B cell (primary cell): ENCODE measurements around the gene MIER3. TPM values are rescaled to one million over a fixed set of nuclear protein-coding genes. Genes with fewer than 3 reads are reported as not detected.

Experiments
- ATAC-seq: fragments of 200-7000 bp; cut with Tn5 transposase; one replicate; pipeline ENCODE4 v1.10.0; 2021; ENCODE audit warnings: low read depth, mild to moderate bottlenecking, moderate number of reproducible peaks, moderate library complexity
- CTCF ChIA-PET: fragments of 350-600 bp; sonication (Branson Sonifier 250); formaldehyde crosslinking; loops from one replicate; lab custom pipeline; 2021; ENCODE audit warnings: antibody characterized with exemption, inconsistent platforms; lab: Charles Lee
- POLR2A ChIA-PET: fragments of 350-600 bp; sonication (Branson Sonifier 250); formaldehyde crosslinking; loops from one replicate; lab custom pipeline; 2021; ENCODE audit warnings: antibody characterized with exemption; lab: Charles Lee
- DNase-seq: peaks from one replicate; pipeline ENCODE4 v3.0.0; 2013
- H2AFZ ChIP-seq: 2 replicates; pipeline ENCODE4 v1.6.1; 2012; ENCODE audit warnings: mild to moderate bottlenecking, low read depth, low read length; ENCODE audit not compliant: insufficient read depth, poor library complexity, severe bottlenecking
- H3K27ac ChIP-seq, 2 donors: 1 replicate in 1 of 2; 2 replicates in 1 of 2; pipeline ENCODE4 v1.5.1; 2012 to 2013; ENCODE audit warnings: low read length in 2 of 2, mild to moderate bottlenecking in 2 of 2, moderate library complexity in 1 of 2
- H3K27me3 ChIP-seq, 4 experiments: fragments of 200-600 bp in 1 of 4; sonication (generic) in 1 of 4; replicated peaks in 1 of 4; 1 replicate in 2 of 4; 2 replicates in 2 of 4; pipeline versions ENCODE4 v1.6.1 to v1.7.0; 2013 to 2016; ENCODE audit warnings: low read length in 3 of 4, mild to moderate bottlenecking in 2 of 4, mixed read lengths in 1 of 4, moderate library complexity in 1 of 4; ENCODE audit not compliant: insufficient read depth in 4 of 4, control insufficient read depth in 3 of 4; ENCODE audit errors: control extremely low read depth in 1 of 4
- H3K36me3 ChIP-seq, 2 experiments: replicated peaks in 1 of 2; 1 replicate in 1 of 2; 2 replicates in 1 of 2; pipeline versions ENCODE4 v1.6.1 to v1.7.1; 2013; ENCODE audit warnings: low read length in 1 of 2; ENCODE audit not compliant: insufficient read depth in 2 of 2, control insufficient read depth in 1 of 2; ENCODE audit errors: control extremely low read depth in 1 of 2, extremely low read depth in 1 of 2
- H3K4me1 ChIP-seq, 2 donors: fragments of 200-600 bp in 1 of 2; sonication (generic) in 1 of 2; 1 replicate in 1 of 2; 2 replicates in 1 of 2; pipeline versions ENCODE4 v1.5.1 to v1.6.1; 2013 to 2017; ENCODE audit warnings: low read length in 2 of 2; ENCODE audit not compliant: control insufficient read depth in 2 of 2, insufficient read depth in 2 of 2
- H3K4me2 ChIP-seq: replicated peaks from 2 replicates; pipeline ENCODE3; 2012; ENCODE audit warnings: mild to moderate bottlenecking, low read depth, low read length; ENCODE audit not compliant: poor library complexity, severe bottlenecking
- H3K4me3 ChIP-seq, 5 experiments: fragments of 200-600 bp in 1 of 5; sonication (generic) in 1 of 5; 1 replicate in 3 of 5; 2 replicates in 2 of 5; pipeline versions ENCODE4 v1.5.1 to v1.7.0; 2011 to 2016; ENCODE audit warnings: low read length in 4 of 5, mild to moderate bottlenecking in 4 of 5, low read depth in 2 of 5, control low read depth in 1 of 5, moderate library complexity in 1 of 5; ENCODE audit not compliant: insufficient read depth in 1 of 5; ENCODE audit errors: control extremely low read depth in 1 of 5, extremely low read depth in 1 of 5
- H3K79me2 ChIP-seq: fragments of 200-600 bp; sonication (generic); one replicate; pipeline ENCODE4 v1.6.0; 2016; ENCODE audit warnings: low read length; ENCODE audit not compliant: control insufficient read depth, insufficient read depth
- H3K9ac ChIP-seq: fragments of 200-600 bp; sonication (generic); 2 replicates; pipeline ENCODE4 v1.6.1; 2017; ENCODE audit warnings: mild to moderate bottlenecking, low read length, moderate library complexity
- H3K9me3 ChIP-seq, 3 donors: one replicate each; pipeline versions ENCODE4 v1.6.1 to v1.7.1; 2013; ENCODE audit warnings: low read length in 2 of 3; ENCODE audit not compliant: control insufficient read depth in 2 of 3, insufficient read depth in 1 of 3; ENCODE audit errors: control extremely low read depth in 1 of 3
- H4K20me1 ChIP-seq: 2 replicates; pipeline ENCODE4 v1.6.0; 2012; ENCODE audit warnings: mild to moderate bottlenecking, low read length; ENCODE audit not compliant: insufficient read depth, control insufficient read depth, poor library complexity, severe bottlenecking
- H3K27ac Mint-ChIP-seq: one replicate; pipeline ENCODE4 v1.8.0; 2021; ENCODE audit warnings: mixed read lengths
- H3K27me3 Mint-ChIP-seq: one replicate; pipeline ENCODE4 v1.8.0; 2021; ENCODE audit warnings: mixed read lengths
- H3K4me1 Mint-ChIP-seq: one replicate; pipeline ENCODE4 v1.8.0; 2021; ENCODE audit warnings: mixed read lengths
- H3K4me3 Mint-ChIP-seq: one replicate; pipeline ENCODE4 v1.8.0; 2021; ENCODE audit warnings: mixed read lengths
- H3K9me3 Mint-ChIP-seq: one replicate; pipeline ENCODE4 v1.8.0; 2022; ENCODE audit warnings: mixed read lengths; ENCODE audit not compliant: insufficient read depth
- EZH2 ChIP-seq: IDR thresholded peaks from 2 replicates; pipeline ENCODE4 v1.6.1; 2012; ENCODE audit warnings: borderline replicate concordance, low read depth, mild to moderate bottlenecking, moderate library complexity, low read length; ENCODE audit not compliant: insufficient read depth, poor library complexity, severe bottlenecking
- WGBS: methylation state at CpG from one replicate; pipeline ENCODE4 v1.1.5; 2013; ENCODE audit warnings: missing lambda C conversion rate; ENCODE audit not compliant: insufficient coverage; 5-methylcytosine and 5-hydroxymethylcytosine counted together
- intact Hi-C: fragments of 100-400 bp; cut with micrococcal nuclease; formaldehyde crosslinking; loops from one replicate; pipeline ENCODE4 v1.10.0; 2022
- polyA plus RNA-seq: library from polyadenylated mRNA; depleted of rRNA; stranded (reverse); fragments of >200 nt; gene quantifications from 2 replicates; pipeline ENCODE4 v1.2.3, GENCODE V29; 2012
- total RNA-seq, 2 donors: library from RNA; stranded (reverse); fragments of 120-200 nt in 1 of 2; gene quantifications; 1 replicate in 1 of 2; 2 replicates in 1 of 2; pipeline versions ENCODE4 v1.2.3 to v1.2.4, GENCODE V29; 2013 to 2022
- TF ChIP-seq, protein P1 (sequence below): fragments of 200-600 bp; IDR thresholded peaks from one replicate; pipeline ENCODE4 v1.8.0; 2022; ENCODE audit warnings: antibody characterized with exemption, mild to moderate bottlenecking

The MIER3 gene
- total and polyA plus RNA-seq, 2 donors (not counting 1 experiment from before 2014, with no cell fraction given) = 5.8 to 25.9 TPM

DNA sequence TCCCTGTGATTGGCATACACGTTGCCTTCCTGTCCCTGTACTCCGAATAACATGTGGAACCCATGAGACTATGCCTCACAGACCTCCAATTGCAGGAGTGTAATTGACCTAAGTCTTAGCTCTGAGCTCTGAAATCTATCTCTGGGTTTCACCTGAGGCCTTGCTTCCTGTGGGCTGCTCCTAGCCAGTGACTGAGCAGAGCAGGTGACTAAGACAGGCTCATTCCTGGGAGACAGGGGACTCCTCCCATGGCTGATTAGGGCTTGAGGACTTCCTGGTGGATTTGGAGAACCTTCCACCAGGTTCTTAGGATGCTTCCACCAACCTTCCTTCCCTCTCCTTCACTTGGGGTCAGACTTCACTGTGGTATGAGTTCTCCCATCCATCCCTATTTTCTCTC is 22.3 kb upstream of the MIER3 start:
- no peaks in the 10 kb centered on the region for H3K4me1 Mint-ChIP-seq
- H3K9ac ChIP-seq = no peak overlapping the region
- no peak overlapping the region for H2AFZ ChIP-seq
- ATAC-seq (no peak), DNase-seq (no peak)
- no peak overlapping the region for H3K4me2 ChIP-seq
- ChIA-PET CTCF (no interaction called here), POLR2A (no interaction called here)
- no peaks in the 10 kb centered on the region for H3K9me3 ChIP-seq
- 91% methylated on average over 2 of the region's 2 CpGs for WGBS
- H3K27me3 ChIP-seq = no peaks in the 10 kb centered on the region
- intact Hi-C loops = no loop called here
- H3K4me3 Mint-ChIP-seq = no peak overlapping the region
- H4K20me1 ChIP-seq = no peaks in the 10 kb centered on the region
- H3K9me3 Mint-ChIP-seq = no peaks in the 10 kb centered on the region
- H3K4me3 ChIP-seq = no peak overlapping the region
- H3K36me3 ChIP-seq = no peaks in the 10 kb centered on the region
- no peaks in the 10 kb centered on the region for H3K79me2 ChIP-seq
- peaks cover 10% of the 10 kb centered on the region for H3K27me3 Mint-ChIP-seq
- no peak overlapping the region for H3K27ac ChIP-seq
- TF ChIP-seq, protein P1, sequence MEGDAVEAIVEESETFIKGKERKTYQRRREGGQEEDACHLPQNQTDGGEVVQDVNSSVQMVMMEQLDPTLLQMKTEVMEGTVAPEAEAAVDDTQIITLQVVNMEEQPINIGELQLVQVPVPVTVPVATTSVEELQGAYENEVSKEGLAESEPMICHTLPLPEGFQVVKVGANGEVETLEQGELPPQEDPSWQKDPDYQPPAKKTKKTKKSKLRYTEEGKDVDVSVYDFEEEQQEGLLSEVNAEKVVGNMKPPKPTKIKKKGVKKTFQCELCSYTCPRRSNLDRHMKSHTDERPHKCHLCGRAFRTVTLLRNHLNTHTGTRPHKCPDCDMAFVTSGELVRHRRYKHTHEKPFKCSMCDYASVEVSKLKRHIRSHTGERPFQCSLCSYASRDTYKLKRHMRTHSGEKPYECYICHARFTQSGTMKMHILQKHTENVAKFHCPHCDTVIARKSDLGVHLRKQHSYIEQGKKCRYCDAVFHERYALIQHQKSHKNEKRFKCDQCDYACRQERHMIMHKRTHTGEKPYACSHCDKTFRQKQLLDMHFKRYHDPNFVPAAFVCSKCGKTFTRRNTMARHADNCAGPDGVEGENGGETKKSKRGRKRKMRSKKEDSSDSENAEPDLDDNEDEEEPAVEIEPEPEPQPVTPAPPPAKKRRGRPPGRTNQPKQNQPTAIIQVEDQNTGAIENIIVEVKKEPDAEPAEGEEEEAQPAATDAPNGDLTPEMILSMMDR = no peak
- TF ChIP-seq EZH2 = no peak
- H3K27ac Mint-ChIP-seq = no peak overlapping the region
- no peaks in the 10 kb centered on the region for H3K4me1 ChIP-seq

DNA sequence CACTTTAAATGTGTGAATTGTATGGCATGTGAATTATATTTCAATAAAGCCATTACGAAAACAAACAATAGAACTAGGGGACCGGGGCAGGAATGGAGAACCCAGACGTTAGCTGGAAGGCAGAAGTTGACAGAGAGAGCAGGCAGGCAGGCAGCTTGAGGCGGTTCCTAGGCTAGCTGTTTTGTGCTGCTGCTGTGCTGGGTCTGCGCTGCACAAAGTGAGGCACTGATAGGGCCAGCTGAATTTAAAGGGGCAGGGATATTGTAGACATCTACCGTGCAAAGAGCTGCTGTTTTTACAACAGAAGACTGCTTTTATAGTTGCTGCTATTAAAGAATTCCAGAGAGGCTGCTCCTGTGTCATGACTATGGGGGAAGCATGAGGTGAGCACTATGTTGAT is 21.6 kb upstream of the MIER3 start:
- Histone ChIP-seq H3K36me3 (no peaks in the 10 kb centered on the region), H4K20me1 (no peaks in the 10 kb centered on the region), H3K9me3 (no peaks in the 10 kb centered on the region), H2AFZ (no peak overlapping the region), H3K27me3 (no peaks in the 10 kb centered on the region), H3K4me1 (no peaks in the 10 kb centered on the region), H3K4me2 (no peak overlapping the region), H3K79me2 (no peaks in the 10 kb centered on the region), H3K4me3 (no peak overlapping the region), H3K9ac (no peak overlapping the region), H3K27ac (no peak overlapping the region)
- 78% methylated on average over 6 of the region's 6 CpGs for WGBS
- Mint-ChIP-seq H3K4me3 (no peak overlapping the region), H3K27ac (no peak overlapping the region), H3K4me1 (no peaks in the 10 kb centered on the region), H3K27me3 (peaks cover 7% of the 10 kb centered on the region), H3K9me3 (no peaks in the 10 kb centered on the region)
- TF ChIP-seq, protein P1 = no peak
- TF ChIP-seq EZH2 = no peak
- ChIA-PET POLR2A (no interaction called here), CTCF (interaction anchor here (0.6 kb wide), 1 partner anchor 92 kb away, joined by 3 read pairs; no protein-coding TSS in a partner anchor)
- DNase-seq (no peak), ATAC-seq (no peak)
- intact Hi-C loops = no loop called here
